ENCODE data around the gene AGFG1.

The AGFG1 gene

GRCh38 chr2:227509824-227510619 is 38.1 kb downstream of the AGFG1 start:
- Histone ChIP-seq H3K4me1 (ENCODE audit: low read depth, poor library complexity, severe bottlenecking) (peaks cover 42% of the 10 kb centered on the region), H4K20me1 (ENCODE audit: insufficient read depth) (peaks cover 26% of the 10 kb centered on the region), H3K36me3 (ENCODE audit: insufficient read depth) (no peaks in the 10 kb centered on the region), H3K4me2 (no peak overlapping the region), H2AFZ (ENCODE audit: low read depth) (no peak overlapping the region), H3K4me3 (IDR thresholded peaks at IDR 0.05; ENCODE audit: insufficient read depth, low read depth, low read length) (no peak overlapping the region), H3K27ac (no peak overlapping the region), H3K79me2 (ENCODE audit: insufficient read depth, low read depth) (peaks cover 95% of the 10 kb centered on the region), H3K27me3 (ENCODE audit: insufficient read depth, low read depth) (no peaks in the 10 kb centered on the region), H3K9ac (no peak overlapping the region)
- TF ChIP-seq CTCF (conservative IDR thresholded peaks at IDR 0.05; ENCODE audit: low read depth, low read length): no peak

DNA sequence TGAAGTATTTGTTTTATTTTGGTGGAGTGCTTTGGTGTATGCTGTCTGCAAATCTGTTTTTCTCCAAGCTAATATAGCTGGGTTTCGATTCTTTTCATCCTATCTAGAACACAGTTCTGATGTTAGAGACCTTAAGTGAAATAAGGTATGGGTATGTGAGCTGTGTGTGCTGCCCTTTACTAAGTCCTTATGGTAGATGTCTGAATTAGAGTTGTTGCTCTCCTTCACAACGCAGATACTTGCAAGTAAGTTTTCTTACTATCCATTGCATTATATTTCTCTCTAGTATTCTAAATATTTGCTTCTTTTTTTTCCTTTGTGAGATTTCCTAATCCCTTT is 38.6 kb downstream of the AGFG1 start:
- Histone ChIP-seq H3K4me1 (ENCODE audit: low read depth, poor library complexity, severe bottlenecking) (peaks cover 41% of the 10 kb centered on the region), H3K4me3 (IDR thresholded peaks at IDR 0.05; ENCODE audit: insufficient read depth, low read depth, low read length) (no peak overlapping the region), H3K27me3 (ENCODE audit: insufficient read depth, low read depth) (no peaks in the 10 kb centered on the region), H3K36me3 (ENCODE audit: insufficient read depth) (no peaks in the 10 kb centered on the region), H2AFZ (ENCODE audit: low read depth) (no peak overlapping the region), H3K79me2 (ENCODE audit: insufficient read depth, low read depth) (peaks cover 95% of the 10 kb centered on the region), H4K20me1 (ENCODE audit: insufficient read depth) (peaks cover 26% of the 10 kb centered on the region), H3K9ac (no peak overlapping the region), H3K27ac (no peak overlapping the region), H3K4me2 (no peak overlapping the region)
- TF ChIP-seq CTCF (conservative IDR thresholded peaks at IDR 0.05; ENCODE audit: low read depth, low read length): no peak

DNA sequence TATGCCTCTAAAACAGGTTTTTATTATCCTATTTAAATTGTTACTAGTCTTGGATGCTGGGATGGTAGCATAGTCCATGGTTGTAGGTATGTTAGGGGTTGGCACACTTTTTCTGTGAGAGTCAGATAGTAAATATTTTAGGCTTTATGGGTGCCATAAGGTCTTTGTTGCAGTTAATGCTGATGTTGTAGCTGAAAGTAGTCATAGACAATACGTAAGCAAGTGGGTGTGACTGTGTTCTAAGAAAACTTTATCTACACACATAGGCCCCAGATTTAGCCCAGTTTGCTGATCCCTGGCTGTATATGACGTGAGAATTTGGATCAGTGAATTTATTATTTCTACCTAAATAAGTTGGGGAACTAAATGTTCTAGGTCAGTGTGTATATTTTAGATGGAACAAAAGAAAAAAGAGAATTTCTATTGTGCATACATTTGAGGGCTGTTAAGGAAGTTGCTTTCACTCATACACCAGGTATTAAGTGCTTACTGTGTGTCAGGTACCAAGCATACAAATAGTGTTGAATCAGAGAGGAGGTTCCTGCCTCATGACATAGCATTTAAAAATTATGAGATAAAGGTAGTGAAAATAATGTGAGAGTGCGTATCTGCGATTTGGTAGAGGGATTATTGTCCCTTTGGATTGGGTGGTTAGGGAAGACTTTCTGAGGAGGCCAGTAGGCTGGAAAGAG is 39.4 kb downstream of the AGFG1 start:
- no peak for TF ChIP-seq CTCF (conservative IDR thresholded peaks at IDR 0.05; ENCODE audit: low read depth, low read length)
- no peaks in the 10 kb centered on the region for H3K27me3 ChIP-seq (ENCODE audit: insufficient read depth, low read depth)
- peaks cover 19% of the 10 kb centered on the region; the same call in 1 of the 2 replicates for H4K20me1 ChIP-seq (ENCODE audit: insufficient read depth)
- no peaks in the 10 kb centered on the region for H3K36me3 ChIP-seq (ENCODE audit: insufficient read depth)
- peaks cover 33% of the 10 kb centered on the region for H3K4me1 ChIP-seq (ENCODE audit: low read depth, poor library complexity, severe bottlenecking)
- no peak overlapping the region for H3K4me3 ChIP-seq (IDR thresholded peaks at IDR 0.05; ENCODE audit: insufficient read depth, low read depth, low read length)
- no peak overlapping the region for H3K4me2 ChIP-seq
- H2AFZ ChIP-seq (ENCODE audit: low read depth): no peak overlapping the region
- H3K79me2 ChIP-seq (ENCODE audit: insufficient read depth, low read depth): peaks cover 95% of the 10 kb centered on the region
- no peak overlapping the region for H3K27ac ChIP-seq
- H3K9ac ChIP-seq: no peak overlapping the region

GRCh38 chr2:227511955-227512354 is 40.0 kb downstream of the AGFG1 start:
- Histone ChIP-seq H3K9ac (no peak overlapping the region), H3K4me2 (no peak overlapping the region), H3K27ac (no peak overlapping the region), H3K4me3 (IDR thresholded peaks at IDR 0.05; ENCODE audit: insufficient read depth, low read depth, low read length) (no peak overlapping the region), H3K79me2 (ENCODE audit: insufficient read depth, low read depth) (peaks cover 95% of the 10 kb centered on the region), H3K4me1 (ENCODE audit: low read depth, poor library complexity, severe bottlenecking) (peaks cover 32% of the 10 kb centered on the region), H3K27me3 (ENCODE audit: insufficient read depth, low read depth) (no peaks in the 10 kb centered on the region), H4K20me1 (ENCODE audit: insufficient read depth) (peaks cover 15% of the 10 kb centered on the region; the same call in 1 of the 2 replicates), H2AFZ (ENCODE audit: low read depth) (no peak overlapping the region), H3K36me3 (ENCODE audit: insufficient read depth) (no peaks in the 10 kb centered on the region)
- no peak for TF ChIP-seq CTCF (conservative IDR thresholded peaks at IDR 0.05; ENCODE audit: low read depth, low read length)
